HFF-Myc (cell line): Measurements from ENCODE around the gene GRK4.

ENCODE experiments used
- DNase-seq: peaks from one replicate; pipeline ENCODE4 v3.0.0-alpha.2; 2011; ENCODE audit warnings: low read depth; ENCODE audit errors: extremely low read depth
- H3K4me3 ChIP-seq: replicated peaks from 2 replicates; pipeline ENCODE4 v1.5.1; 2011; ENCODE audit warnings: low read depth, mild to moderate bottlenecking, control low read depth, low read length
- CTCF ChIP-seq: IDR thresholded peaks from 2 replicates; pipeline ENCODE4 v1.5.1; 2012; ENCODE audit warnings: mild to moderate bottlenecking, low read depth, low read length, control low read depth; ENCODE audit errors: missing control alignments

The GRK4 gene

GRCh38 chr4:3085948-3086670, 122.7 kb downstream of the GRK4 start:
- no peak overlapping the region for H3K4me3 ChIP-seq
- TF ChIP-seq CTCF: no peak
- no peak for DNase-seq

DNA sequence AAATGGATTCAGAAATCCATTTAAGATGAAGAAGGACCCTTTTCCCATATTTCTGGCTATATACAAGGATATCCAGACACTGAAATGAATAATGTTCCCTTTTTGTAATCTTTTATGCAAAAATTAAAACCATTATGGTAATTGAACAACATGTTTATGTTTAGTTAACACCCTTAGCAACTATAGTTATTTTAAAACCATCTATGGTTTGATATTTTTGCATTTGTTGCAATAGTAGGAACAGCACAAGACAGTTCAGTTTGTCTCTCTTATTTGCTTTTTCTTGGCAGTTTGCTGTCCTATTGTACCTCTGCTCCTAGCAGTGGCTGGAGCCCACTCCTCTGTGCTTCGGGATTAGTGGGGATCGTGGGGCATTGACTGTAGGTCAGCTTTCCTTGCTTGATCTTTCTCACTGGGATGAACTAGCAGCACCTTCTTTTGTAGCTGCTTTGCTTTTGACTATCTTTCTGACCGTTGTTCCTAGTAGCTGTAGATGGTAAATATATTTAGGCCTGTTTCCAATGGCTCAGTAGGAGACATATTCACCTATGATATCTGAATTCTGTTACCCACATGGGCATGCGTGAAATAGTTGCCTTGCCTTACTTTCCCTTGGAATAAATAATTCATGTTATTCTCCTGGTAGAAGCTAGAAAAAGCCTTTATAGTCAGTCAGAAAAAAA, 123.9 kb downstream of the GRK4 start:
- DNase-seq: no peak
- no peak for TF ChIP-seq CTCF
- H3K4me3 ChIP-seq: no peak overlapping the region
